GM19467 (cell line): Measurements from ENCODE around the gene MYO18B.
"Not testable (repeated sequence)": the region's sequence is repeated elsewhere in the genome, so short reads cannot be mapped to it uniquely, and the experiment has no call there.

Source experiments
- ATAC-seq: cut with Tn5 transposase; IDR thresholded peaks from one replicate; pipeline ENCODE4 v1.9.1; 2021; ENCODE audit warnings: mild to moderate bottlenecking, moderate library complexity; ENCODE audit not compliant: unreplicated experiment

MYO18B gene

GRCh38 chr22:25741692-25742626, at the start of gene MYO18B:
TSS of gene MYO18B (plus strand) at chr22:25742188. CDS start at chr22:25761093, 18,905 bp downstream.
- no peak for ATAC-seq

- ATAC-seq, result no peak
Measured at GRCh38 chr22:25692397-25693267, 49.4 kb upstream of the MYO18B start.

GRCh38 chr22:25693268-25693565, 48.8 kb upstream of the MYO18B start:
- ATAC-seq, result no peak

- no peak for ATAC-seq
Measured at GRCh38 chr22:25694196-25694907, 47.6 kb upstream of the MYO18B start.

- no peak for ATAC-seq
Measured at GRCh38 chr22:25695146-25695545, 46.8 kb upstream of the MYO18B start.

- ATAC-seq, result no peak
Measured at GRCh38 chr22:25696763-25697162, 45.2 kb upstream of the MYO18B start.

- no peak for ATAC-seq
Measured at GRCh38 chr22:25697181-25697664, 44.8 kb upstream of the MYO18B start.

GRCh38 chr22:25697978-25698377, 44.0 kb upstream of the MYO18B start:
- no peak for ATAC-seq

GRCh38 chr22:25698461-25698860, 43.5 kb upstream of the MYO18B start:
- no peak for ATAC-seq

GRCh38 chr22:25698978-25699377, 43.0 kb upstream of the MYO18B start:
- ATAC-seq, result no peak

- no peak for ATAC-seq
Measured at GRCh38 chr22:25701056-25701780, 40.8 kb upstream of the MYO18B start.

GRCh38 chr22:25702040-25702439, 39.9 kb upstream of the MYO18B start:
- ATAC-seq, result no peak

GRCh38 chr22:25702571-25703167, 39.3 kb upstream of the MYO18B start:
- ATAC-seq, result no peak

GRCh38 chr22:25704701-25705100, 37.3 kb upstream of the MYO18B start:
- ATAC-seq, result no peak

GRCh38 chr22:25706197-25706596, 35.8 kb upstream of the MYO18B start:
- no peak for ATAC-seq

- not testable (repeated sequence) for ATAC-seq
Measured at GRCh38 chr22:25708430-25708829, 33.6 kb upstream of the MYO18B start.

- no peak for ATAC-seq
Measured at GRCh38 chr22:25709758-25710157, 32.2 kb upstream of the MYO18B start.

GRCh38 chr22:25710501-25710900, 31.5 kb upstream of the MYO18B start:
- ATAC-seq, result no peak

- no peak for ATAC-seq
Measured at GRCh38 chr22:25711491-25711890, 30.5 kb upstream of the MYO18B start.
